ENCODE results near the gene NKX2-2.

NKX2-2 gene

DNA sequence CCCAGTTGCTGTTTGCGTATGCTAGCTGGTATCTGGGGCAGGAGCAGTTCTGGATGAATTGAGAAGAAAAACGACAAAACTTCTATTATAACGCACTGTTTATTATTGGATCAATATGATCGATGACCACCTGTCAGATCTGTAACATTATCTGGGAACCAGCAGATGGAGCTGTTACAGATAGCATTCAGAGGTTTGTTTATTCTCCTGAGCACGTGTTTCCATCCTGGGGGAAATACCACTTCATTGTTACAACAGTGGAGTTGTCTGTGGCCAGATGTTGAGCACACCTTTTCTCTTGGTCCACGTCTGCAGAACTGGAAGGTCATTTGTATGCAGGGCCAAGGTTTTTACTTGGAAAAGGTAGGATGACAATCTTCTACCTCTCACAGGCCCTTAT is 16.0 kb upstream of the NKX2-2 start:
- no peak for DNase-seq (ENCODE audit: extremely low read depth, low read depth)
- TF ChIP-seq, protein P1, sequence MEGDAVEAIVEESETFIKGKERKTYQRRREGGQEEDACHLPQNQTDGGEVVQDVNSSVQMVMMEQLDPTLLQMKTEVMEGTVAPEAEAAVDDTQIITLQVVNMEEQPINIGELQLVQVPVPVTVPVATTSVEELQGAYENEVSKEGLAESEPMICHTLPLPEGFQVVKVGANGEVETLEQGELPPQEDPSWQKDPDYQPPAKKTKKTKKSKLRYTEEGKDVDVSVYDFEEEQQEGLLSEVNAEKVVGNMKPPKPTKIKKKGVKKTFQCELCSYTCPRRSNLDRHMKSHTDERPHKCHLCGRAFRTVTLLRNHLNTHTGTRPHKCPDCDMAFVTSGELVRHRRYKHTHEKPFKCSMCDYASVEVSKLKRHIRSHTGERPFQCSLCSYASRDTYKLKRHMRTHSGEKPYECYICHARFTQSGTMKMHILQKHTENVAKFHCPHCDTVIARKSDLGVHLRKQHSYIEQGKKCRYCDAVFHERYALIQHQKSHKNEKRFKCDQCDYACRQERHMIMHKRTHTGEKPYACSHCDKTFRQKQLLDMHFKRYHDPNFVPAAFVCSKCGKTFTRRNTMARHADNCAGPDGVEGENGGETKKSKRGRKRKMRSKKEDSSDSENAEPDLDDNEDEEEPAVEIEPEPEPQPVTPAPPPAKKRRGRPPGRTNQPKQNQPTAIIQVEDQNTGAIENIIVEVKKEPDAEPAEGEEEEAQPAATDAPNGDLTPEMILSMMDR (IDR thresholded peaks at IDR 0.05; ENCODE audit: low read depth, low read length), result no peak; the same call in 1 of the 2 replicates

DNA sequence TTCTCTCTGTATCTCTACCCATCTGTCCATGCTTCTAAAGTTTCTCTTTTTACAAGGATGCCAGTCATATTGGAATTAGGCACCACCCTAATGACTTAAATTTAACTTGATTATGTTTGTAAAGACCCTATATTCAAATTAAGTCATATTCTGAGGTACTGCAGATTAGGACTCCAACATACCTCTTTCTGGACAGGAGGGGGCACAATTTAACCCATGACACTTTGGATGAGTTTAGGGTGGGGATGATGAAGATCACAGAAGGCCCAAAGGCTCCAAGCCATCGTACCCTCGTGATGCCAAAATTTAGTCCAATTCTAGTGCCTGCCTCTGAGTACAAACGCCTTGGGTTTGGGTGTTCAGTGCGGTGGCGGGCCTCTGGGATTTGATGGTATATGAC is 15.0 kb upstream of the NKX2-2 start:
- DNase-seq (ENCODE audit: extremely low read depth, low read depth), result no peak

DNA sequence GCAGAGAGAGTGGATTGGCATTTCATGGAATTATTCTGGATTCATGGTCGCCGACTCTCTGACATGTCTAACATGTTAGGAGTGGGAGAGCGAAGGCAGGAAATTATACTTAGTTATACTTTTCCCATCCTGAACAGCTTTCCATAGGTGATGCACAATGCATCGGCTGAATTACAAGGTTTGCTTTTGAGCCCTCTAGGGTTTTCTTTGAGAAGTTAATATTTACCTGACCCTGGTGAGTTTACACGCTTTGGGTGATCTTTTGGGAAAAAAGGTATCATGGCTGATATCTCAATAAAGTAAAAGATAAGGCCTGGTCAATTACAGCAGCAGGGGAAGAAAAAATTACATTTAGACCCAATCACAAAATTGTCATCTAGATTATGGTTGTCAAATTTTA is 14.0 kb upstream of the NKX2-2 start:
- DNase-seq (ENCODE audit: extremely low read depth, low read depth), result no peak
- TF ChIP-seq, protein P1 (IDR thresholded peaks at IDR 0.05; ENCODE audit: low read depth, low read length), result no peak

More for the DNA sequence above, 15.0 kb upstream of the NKX2-2 start:
- TF ChIP-seq, protein P1 (IDR thresholded peaks at IDR 0.05; ENCODE audit: low read depth, low read length), result no peak

DNA sequence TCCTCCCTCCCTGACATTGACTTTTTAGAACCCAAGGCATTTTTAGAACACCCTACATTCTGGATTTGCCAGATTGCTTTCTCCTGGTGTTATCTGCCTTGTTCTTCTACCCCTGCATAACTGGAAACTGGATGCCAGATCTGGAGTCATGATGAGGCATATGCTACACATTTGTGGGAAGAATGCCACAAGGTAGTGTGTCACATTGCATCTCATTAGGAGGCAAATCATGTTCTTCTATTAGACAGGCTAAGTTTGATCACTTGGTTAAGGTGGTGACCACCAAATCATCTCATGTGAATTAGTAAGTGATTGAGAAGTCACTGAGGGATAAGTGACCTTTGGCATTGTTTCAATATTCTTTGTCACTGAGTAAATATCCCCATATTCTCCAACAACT is 12.9 kb upstream of the NKX2-2 start:
- TF ChIP-seq, protein P1 (IDR thresholded peaks at IDR 0.05; ENCODE audit: low read depth, low read length), result no peak
- DNase-seq (ENCODE audit: extremely low read depth, low read depth), result no peak

DNA sequence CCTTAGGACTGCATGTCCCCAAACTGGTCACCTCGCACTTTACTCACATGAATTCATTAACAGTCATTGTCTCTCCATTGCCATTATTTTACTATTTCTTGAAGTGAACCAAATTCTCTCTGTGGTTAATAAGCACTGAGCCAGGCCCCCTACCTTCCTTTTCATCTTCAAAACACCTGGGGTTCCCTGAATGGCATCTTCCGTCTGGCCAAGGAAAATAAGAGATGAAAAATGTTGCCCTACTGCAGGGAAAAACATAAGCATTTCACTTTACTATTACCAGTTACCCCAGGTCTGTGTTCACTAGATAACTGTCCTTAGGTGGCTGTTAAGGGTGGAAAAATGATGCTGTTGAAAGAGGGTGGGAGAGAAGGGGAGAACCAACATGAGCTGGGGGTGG is 10.0 kb upstream of the NKX2-2 start:
- no peak for DNase-seq (ENCODE audit: extremely low read depth, low read depth)
- TF ChIP-seq, protein P1 (IDR thresholded peaks at IDR 0.05; ENCODE audit: low read depth, low read length), result no peak

DNA sequence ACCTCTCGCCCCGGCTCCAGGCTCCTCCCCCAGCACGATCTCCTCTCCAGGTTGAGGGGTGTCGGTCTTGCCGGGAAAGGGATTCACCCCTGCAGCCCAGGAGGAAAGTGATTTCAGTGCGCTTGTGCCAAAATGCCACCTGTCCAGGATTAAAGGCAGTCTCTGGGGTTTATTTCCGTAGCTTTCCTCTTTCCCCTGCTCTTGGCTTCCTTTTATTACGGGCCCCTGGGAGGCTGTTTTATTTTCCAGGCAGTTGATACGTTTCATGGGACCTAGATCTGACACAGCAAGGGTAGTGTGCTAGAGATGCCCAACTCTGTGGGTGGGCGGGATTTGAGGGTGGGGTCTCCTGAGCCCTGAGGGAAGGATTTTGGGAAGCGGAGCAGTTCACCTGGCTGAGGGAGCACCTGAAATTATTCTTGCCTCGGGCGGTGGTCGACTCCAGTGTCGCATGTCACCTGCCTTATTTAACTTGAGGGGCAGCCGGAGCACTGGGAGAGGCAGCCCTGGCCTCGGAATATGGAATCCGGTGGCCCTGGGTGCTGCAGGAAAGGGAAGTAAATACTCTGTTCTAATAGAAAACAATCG is 9.5 kb upstream of the NKX2-2 start:
- TF ChIP-seq, protein P1 (IDR thresholded peaks at IDR 0.05; ENCODE audit: low read depth, low read length), result no peak
- DNase-seq (ENCODE audit: extremely low read depth, low read depth), result no peak

DNA sequence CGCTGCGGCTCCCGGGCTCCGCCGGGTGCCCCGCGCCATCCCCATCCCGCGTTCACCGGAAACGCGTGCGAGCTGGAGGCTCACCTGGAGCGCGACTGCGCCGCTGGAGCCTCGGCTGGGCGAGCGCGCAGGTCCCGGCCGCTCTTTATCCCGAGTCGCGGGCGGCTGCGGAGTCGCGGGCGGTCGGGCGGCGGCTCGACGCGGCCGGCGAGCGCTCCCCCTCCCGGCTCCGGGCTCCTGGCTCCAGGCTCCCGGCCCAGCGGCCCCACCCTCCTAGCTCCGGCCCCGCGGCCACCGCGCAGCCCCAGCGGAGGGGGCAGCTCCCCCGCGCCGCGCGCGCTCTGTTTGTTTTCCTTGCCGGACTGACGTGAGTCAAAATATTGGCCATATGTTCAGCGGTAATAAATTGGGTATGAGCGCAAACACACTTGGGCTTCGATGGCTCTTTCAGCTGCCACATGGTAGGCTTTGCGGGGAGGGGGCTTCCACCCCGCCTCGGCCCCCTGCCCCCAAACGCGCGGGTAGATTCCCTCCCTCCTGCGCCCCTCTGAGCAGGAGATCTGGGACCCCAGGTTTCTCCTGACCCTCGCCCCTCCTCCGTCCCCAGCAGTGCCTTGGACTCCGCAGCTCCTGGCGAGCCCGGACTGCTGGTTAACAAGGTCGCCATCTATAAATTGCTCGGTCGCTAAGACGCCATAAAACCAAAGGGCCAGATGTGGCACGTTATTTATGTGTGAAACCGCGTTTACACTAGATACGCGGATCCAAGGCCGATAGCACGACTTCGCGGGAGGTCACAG is 8.8 kb upstream of the NKX2-2 start:
- TF ChIP-seq, protein P1 (IDR thresholded peaks at IDR 0.05; ENCODE audit: low read depth, low read length), result no peak
- DNase-seq (ENCODE audit: extremely low read depth, low read depth), result no peak
